ENCODE results near the gene KRTAP10-7.

GRCh38 chr21:44643741-44644310, 43.4 kb downstream of the KRTAP10-7 start:
- TF ChIP-seq, protein P1, sequence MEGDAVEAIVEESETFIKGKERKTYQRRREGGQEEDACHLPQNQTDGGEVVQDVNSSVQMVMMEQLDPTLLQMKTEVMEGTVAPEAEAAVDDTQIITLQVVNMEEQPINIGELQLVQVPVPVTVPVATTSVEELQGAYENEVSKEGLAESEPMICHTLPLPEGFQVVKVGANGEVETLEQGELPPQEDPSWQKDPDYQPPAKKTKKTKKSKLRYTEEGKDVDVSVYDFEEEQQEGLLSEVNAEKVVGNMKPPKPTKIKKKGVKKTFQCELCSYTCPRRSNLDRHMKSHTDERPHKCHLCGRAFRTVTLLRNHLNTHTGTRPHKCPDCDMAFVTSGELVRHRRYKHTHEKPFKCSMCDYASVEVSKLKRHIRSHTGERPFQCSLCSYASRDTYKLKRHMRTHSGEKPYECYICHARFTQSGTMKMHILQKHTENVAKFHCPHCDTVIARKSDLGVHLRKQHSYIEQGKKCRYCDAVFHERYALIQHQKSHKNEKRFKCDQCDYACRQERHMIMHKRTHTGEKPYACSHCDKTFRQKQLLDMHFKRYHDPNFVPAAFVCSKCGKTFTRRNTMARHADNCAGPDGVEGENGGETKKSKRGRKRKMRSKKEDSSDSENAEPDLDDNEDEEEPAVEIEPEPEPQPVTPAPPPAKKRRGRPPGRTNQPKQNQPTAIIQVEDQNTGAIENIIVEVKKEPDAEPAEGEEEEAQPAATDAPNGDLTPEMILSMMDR (IDR thresholded peaks at IDR 0.05), result no peak
- TF ChIP-seq POLR2A (IDR thresholded peaks at IDR 0.05), result no peak
